AG10803 (cell line): ENCODE data around the gene CMTM1.

Source experiments
- DNase-seq: peaks from one replicate; pipeline ENCODE4 v3.0.0; 2010; ENCODE audit warnings: low read depth
- H3K4me3 ChIP-seq: 2 replicates; pipeline ENCODE4 v1.5.1; 2011; ENCODE audit warnings: mild to moderate bottlenecking, low read length, control low read depth
- TF ChIP-seq, protein P1 (sequence below): conservative IDR thresholded peaks from 2 replicates; pipeline ENCODE4 v1.5.1; 2011; ENCODE audit warnings: mild to moderate bottlenecking, low read length, control low read depth, inconsistent platforms

CMTM1 gene

GRCh38 chr16:66568355-66568754 is 2.1 kb downstream of the CMTM1 start:
- TF ChIP-seq, protein P1, sequence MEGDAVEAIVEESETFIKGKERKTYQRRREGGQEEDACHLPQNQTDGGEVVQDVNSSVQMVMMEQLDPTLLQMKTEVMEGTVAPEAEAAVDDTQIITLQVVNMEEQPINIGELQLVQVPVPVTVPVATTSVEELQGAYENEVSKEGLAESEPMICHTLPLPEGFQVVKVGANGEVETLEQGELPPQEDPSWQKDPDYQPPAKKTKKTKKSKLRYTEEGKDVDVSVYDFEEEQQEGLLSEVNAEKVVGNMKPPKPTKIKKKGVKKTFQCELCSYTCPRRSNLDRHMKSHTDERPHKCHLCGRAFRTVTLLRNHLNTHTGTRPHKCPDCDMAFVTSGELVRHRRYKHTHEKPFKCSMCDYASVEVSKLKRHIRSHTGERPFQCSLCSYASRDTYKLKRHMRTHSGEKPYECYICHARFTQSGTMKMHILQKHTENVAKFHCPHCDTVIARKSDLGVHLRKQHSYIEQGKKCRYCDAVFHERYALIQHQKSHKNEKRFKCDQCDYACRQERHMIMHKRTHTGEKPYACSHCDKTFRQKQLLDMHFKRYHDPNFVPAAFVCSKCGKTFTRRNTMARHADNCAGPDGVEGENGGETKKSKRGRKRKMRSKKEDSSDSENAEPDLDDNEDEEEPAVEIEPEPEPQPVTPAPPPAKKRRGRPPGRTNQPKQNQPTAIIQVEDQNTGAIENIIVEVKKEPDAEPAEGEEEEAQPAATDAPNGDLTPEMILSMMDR, result no peak
- H3K4me3 ChIP-seq, result no peak overlapping the region
- no peak for DNase-seq

DNA sequence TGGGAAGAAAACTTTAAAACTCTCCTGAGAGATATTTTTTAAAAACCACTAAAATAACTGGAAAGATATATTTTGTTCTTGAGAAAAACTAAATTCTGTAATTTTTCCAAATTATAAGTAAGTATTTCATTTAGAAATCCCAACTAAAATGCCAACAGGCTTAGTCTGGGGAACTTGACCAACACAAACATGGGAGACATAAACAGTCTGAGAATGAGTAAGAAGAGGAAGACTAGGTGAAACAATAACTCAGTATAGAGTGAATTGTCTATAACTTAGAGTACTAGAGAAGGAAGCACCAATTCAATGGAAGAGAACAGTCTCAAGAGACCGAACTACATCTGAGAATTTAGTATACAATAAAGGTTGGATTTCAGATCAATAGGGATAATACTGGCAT is 2.9 kb downstream of the CMTM1 start:
- no peak overlapping the region for H3K4me3 ChIP-seq
- DNase-seq, result peak; percentile 55
- TF ChIP-seq, protein P1, result no peak

- H3K4me3 ChIP-seq, result no peak overlapping the region
- TF ChIP-seq, protein P1, result no peak
- DNase-seq, result peak; percentile 41
Observed at GRCh38 chr16:66569827-66570405, 3.7 kb downstream of the CMTM1 start.

GRCh38 chr16:66572356-66572755 is 6.1 kb downstream of the CMTM1 start:
- TF ChIP-seq, protein P1, result no peak
- no peak overlapping the region for H3K4me3 ChIP-seq
- no peak for DNase-seq

- TF ChIP-seq, protein P1, result no peak
- H3K4me3 ChIP-seq, result no peak overlapping the region
- no peak for DNase-seq
Observed at GRCh38 chr16:66574081-66574480, 7.8 kb downstream of the CMTM1 start.

GRCh38 chr16:66574531-66574930 is 8.3 kb downstream of the CMTM1 start:
- TF ChIP-seq, protein P1, result no peak
- DNase-seq, result no peak
- H3K4me3 ChIP-seq, result no peak overlapping the region

- TF ChIP-seq, protein P1, result no peak
- no peak overlapping the region for H3K4me3 ChIP-seq
- no peak for DNase-seq
Observed at GRCh38 chr16:66575060-66575459, 8.8 kb downstream of the CMTM1 start.
